HG03439 (cell line): ENCODE measurements around the gene KIAA0040.

Source experiments
- ATAC-seq: cut with Tn5 transposase; IDR thresholded peaks from one replicate; pipeline ENCODE4 v1.9.1; 2021; ENCODE audit warnings: mild to moderate bottlenecking, moderate library complexity; ENCODE audit not compliant: unreplicated experiment

The KIAA0040 gene

DNA sequence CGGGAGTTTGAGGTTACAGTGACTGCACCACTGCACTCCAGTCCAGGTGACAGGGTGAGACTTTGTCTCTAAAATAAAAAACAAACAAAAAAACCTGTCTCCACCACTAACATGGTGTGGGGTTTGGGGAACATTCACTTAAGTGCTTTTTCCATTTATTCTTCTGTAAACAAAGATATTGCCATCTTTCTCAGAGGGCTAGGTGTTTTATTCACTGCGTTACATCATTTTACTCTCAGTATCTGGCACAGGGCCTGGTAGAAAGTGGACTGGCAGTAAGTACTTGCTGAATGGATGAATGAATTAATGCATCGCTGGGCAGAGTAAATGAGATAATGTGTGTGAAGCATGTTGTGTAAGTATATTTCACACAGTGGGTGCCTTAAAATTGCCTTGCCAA is 20.1 kb downstream of the KIAA0040 start:
- ATAC-seq, result no peak

DNA sequence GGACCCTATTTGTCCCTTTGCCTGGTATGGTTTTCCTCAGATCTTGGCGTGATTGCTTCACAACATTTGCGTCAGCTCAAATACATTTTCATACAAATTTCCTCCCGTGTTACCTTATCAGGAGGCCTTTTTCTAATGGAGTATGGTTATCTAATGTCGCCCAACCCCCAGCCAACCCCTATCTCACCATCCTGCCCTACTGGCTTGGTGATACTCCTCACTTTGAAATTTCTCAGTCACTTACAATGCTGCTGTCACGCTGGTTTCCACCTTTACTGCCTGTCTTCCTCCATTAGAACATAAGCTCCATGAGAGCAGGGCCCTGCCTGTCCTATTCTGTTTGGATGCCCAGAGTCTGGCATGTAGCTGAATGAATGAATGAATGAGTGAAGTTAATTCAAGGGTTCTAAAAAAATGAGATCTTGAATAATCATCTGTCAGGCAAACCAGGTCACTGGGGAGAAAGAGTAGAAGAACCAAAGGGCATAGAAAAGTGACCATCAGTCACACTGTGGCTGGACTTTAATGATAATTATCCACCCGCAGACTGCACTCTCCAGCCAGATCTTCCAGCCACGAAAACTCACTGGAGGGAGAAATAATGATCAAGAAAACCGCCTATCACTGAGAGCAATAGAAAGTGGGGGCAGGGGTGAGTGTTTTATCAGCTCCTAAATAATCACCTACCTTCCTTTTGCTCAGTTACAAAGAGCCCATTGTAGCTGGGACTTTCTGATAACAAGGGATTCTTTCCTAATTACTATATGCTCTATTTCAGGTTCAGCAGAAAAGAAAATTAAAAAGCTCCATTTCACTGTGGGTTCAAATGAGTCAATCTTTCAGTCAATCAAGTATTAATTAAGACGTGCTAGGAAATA is 21.3 kb downstream of the KIAA0040 start:
- ATAC-seq, result no peak

DNA sequence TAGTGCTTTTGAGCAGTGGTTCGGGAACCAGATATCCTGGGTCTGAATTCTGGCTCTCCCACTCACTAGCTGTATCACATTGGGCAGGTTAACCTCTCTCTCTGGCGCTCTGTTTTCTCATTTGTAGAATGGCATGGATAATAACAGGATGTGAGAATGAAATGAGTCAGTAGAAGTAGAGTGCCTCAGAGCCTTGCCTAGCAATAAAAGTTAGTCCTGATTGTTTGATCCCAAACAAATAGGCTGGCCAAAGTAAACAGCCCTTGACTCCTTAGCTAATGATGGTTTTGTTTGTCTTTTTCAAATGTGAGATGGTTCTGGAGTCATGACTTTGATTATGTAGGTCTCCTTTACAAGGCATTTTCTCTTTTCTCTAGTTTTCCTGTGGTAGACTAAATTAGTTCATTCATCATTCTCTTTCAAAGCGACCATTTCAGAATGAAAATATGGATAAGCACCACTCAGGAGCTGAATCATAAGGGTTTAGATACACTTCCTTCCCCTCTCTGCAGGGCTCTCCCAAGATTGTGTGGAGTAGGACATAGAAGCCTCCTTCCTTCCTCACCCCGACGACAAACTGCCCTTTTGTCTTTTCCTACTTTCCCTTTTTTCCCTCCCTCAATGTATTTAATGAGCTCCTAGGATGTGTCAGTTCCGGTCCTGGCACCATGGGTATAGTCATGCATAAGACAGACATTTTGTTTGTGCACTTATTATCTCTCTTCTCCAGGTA is 23.1 kb downstream of the KIAA0040 start:
- no peak for ATAC-seq

DNA sequence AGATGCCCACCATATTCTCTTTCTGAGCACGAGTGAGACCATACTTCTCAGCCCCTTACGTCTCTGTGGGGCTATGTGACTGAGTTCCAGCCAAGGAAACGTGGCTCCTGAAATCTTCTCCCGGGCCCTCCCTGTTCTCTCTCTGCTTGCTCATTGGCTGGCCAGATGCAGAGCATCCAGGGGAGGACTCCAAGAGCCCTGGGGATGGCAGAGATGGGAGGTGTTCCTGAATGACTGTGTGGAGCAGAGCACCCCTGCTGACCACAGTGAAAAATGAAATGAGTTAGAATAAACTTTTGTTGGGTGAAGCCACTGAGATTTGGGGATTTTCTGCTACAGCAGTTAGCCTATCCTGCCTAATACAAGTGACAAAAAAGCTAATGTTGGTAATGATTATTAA is 23.8 kb downstream of the KIAA0040 start:
- ATAC-seq, result no peak

DNA sequence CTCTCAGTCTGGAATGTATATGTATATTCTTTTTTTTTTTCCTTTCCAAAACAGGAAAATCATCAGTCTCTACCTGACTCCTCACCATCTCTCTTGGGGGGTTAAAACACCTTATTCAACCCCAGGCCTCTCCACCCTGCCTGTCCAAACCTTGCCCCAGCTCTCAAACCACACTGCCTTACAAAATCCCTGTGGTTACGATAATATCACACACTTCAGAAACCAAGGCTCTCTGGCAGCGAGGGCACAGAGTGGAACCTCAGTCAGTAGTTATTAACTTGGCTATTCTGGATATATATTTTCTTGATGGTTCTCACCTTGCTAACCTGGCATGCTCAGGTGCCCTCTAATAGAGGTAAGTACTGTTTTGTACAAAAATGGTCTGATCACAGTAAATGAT is 24.7 kb downstream of the KIAA0040 start:
- ATAC-seq, result no peak

DNA sequence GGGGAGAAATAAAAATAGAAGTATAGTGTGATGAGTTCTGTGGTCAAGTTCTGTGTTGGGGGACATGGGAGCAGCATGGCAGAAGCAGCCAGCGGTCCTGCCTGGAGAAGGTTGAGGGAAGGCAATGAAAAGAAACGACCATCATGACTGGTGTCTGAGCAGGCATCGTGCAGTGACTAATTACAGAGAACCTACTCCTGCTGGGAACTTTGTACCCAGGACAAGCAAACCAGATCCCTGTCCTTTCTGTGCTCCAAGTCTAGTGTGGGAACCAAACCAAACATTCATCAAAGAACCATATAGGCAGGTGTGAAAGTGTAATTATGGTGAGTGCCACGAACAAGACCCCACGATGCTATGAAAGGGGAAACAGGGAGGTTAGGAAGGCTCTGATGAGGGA is 25.8 kb downstream of the KIAA0040 start:
- ATAC-seq, result no peak

DNA sequence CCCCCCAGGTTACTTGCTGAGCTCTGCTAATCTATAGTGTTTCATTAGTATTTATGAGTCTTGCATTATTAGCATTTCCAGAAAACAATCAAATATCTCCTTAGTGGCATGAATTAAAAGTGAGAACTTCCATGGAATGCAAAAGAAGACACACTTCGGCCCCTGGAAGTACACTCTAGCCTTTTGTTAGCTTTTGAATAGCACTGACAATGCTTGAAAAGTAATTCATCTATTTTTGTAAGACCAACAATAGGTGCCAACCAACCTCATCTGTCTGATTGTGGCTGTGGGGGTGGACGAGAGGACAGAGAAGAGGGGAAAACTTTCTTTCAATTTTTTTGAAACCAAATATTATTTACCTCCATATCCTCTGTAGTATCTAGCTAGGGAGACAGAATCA is 27.8 kb downstream of the KIAA0040 start:
- no peak for ATAC-seq

DNA sequence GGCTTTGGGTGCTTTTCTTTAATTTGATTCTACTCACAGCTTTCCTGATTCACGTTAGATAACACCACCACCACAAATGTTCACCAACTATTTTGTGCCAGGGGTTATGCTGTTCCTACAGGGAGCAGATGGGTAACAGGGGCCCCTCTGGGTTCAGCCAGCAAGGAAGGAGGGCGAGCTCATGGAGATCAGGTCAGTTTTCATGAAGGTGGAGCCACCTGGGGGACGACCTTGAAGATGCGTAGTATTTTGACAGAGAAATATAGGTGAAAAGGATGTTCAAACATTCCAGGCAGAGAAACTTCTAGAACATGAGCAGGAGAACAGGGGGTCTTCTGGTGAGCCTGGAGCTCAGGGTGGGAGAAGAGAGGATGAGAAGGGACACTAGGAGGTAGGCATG is 28.9 kb downstream of the KIAA0040 start:
- no peak for ATAC-seq

DNA sequence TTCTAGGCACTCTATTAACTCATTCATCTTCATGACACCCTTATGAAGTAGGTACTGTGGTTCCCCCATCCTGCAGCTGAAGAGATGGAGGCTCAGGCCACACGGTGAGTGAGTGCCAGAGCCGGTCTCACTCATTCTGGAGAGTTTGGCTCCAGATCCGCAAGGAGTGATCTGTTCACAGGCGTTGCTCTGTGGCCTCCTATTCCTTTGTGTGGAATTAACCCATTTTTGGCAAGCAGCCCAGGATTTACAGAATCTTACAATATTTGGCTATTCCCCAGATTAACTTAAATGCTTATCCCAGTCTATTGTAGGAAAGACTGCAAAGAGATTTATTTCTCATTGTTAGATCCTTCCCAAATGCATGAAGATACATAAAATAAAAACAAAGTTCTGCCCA is 29.6 kb downstream of the KIAA0040 start:
- no peak for ATAC-seq

DNA sequence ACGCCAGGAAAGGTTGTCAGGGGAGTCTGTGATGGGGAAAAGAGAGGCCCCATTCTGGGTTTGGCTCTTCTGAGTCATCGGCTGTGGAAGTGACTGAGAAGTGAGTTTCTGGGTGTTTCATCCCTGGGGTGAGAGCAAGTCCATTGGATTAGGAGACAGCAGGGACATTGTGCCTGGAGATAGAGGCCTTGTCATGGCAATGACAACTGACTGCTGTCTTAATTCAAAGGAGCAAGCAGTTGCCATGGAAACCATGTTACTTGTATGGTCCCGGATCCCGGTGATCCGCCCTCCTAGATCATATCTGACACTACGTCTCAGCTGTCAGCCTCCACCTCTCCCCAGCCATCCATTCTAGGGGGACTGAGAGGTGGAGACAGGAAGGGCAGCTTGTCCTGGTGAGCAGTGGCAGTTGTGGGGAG is 34.4 kb downstream of the KIAA0040 start:
- ATAC-seq, result no peak

DNA sequence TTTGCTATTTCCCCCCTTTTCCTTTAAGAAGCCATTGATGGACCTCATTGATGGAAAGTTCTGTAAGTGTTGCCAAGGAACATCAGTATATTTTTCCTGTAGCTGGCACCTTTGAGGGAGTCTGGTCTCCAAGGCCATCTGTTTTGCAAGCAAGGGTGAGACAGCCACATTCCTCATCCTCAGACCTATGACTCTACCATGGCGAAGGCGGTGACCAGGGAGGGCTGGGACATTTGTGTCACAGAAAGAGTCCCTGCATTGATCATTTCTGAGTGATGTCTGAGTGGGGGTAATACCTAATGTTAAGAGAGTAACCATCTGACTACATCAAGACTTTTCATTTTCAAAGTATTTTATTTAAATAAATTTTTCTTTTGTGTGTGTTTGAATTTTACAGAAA is 35.4 kb downstream of the KIAA0040 start:
- no peak for ATAC-seq

DNA sequence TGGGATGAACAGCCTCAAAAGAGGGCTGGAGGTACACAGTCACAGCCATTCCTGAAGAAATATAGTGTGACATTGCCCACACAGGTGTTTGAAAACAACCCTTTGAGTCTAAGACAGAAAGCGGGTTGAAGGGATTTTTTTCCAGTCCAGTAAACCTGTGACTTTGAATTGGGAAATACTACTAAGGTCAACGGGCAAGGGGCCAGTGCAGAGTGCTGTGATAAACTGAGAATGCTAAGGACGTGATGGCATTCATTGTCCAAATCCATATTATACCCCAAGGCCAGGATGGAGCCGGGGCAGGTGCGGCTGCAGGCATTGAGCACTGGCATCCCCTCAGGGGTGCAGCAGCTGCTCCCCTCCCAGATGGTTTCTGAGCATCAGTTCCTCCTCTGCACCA is 36.6 kb downstream of the KIAA0040 start:
- no peak for ATAC-seq

DNA sequence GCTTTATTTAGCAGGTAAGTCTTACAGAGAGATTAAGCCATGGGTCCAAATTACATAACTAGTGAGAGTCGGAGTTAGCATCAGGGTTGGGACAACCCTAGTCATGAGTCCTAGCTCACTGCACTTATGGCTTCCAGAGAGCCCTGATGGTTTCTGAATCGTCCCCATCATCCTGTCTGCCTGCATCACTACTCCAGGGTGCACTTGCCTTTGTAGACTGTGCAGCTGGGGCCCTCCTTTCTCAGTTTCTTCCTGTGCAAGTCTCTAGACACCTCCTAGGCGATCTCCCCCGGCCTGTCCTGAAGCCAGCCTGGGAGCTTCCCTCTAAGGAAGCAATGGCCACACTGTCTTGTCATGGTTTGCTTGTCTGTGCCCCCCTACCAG is 37.1 kb downstream of the KIAA0040 start:
- ATAC-seq, result no peak

DNA sequence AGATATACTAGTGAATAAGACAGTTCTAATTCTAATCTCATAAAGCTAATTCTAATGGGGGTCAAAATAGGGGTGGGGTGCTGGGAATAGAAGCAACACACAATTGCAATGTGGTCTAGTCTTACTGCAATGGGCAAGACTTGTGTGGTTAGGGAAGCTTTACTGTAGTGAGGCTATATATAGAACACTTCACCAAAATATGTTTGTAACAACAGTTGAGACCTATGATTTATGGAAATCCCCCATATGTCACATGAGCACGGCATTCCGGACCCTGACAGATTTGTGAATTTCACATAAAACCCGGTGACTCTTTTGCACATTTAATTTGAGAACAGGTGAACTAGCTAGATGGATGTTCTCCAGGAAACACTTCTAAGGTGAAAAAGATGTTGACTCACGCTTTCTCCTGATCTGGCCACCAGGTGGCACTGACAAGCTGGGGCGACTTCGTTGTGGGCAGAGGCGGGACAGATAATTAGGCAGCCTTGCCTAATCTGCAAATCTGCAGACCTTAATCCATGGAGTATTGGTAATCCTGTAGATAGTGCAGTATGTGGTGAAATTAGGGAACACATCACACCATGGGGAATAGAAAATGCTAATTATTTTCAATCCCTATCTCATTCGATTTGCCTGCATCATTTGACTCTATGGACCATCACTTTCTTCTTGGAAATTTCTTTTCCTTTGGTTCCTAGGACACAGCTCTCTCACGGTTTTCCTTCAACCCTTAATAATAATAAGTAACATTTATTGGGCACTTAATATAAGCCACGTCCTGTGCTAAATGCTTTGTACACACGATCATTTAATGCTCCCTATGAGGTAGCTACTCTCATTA is 37.7 kb downstream of the KIAA0040 start:
- ATAC-seq, result peak; percentile 49

DNA sequence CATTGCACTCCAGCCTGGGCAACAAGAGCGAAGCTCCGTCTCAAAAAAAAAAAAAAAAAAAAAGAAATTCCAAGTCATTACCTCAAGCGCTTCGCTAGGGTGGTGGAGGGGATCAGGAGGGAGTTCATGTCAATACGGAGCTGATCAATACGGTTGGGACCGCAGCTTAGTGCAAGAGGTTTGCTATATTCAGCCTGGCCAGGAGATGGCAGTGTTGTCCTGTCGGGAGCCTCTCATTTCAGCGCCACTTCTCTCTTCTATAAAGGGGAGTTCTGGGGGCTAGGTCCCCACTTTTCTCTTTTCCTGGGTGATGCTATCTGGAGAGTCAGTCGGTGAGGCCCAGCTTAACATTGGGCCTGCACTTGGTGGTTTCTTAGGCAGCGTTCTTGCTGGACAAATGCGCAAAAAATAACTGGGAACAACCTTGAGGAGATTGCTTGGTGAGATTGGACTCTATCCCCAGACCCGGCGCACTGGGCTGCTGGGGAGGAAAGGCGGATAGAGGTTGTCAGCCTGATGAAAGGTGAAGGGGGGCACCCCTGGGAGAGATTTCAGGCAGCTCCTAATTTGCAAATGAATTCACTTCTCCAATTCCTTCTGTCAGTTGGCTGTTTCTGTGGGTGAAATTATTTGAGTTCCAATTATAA is 40.4 kb downstream of the KIAA0040 start:
- no peak for ATAC-seq

DNA sequence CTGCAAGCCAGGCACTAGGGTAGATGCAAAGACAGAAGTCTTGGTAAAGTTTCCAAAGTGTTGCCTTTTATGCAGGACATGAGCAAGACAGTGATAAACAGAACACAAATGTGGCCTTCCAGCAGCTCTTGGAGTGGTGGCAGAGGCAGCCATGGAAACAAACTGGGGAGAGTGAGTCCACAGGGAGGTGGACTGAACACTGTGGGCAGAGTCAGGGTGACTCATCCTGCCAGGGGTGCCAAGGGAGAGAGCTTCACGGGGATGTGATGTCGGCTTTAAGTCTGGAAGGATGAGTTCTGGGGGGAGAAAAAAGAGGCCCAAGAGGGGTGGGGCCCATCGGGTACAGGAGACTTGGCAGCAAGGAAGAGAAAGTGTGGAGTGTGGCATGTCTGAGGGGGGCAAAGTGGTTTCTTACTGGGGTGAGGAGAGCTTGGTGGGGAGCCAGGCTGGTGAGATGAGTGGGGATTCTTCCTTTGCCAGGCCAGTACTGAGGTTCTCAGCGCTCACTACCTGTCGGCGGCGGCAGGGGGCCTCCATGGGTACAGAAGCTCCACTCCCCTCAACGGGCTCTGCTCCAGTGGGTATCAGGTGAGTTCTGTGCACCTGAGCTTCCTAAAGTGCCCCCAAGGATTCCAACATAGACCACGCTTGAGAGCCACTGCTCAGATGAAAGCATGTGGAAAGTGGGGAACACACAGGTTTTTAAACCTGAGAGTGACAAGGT is 41.8 kb downstream of the KIAA0040 start:
- no peak for ATAC-seq

DNA sequence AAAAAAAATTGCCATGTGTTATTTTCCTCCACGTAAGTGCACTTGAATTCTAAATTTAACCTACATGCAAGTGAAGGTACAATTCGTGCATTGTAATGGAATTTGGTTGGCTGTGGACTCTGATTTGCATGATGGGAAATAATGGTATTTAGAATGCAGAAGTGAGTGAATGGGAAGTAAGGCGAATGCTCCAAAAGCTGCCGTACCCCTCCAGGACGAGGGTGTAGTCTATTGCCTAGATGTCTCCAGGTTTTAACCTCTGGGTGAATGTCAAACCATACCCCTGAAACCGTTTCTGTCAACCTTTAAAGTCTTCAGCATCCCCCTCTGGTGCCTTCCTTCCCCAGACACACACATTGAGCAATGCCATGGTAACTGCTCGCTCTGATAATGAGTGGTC is 44.5 kb downstream of the KIAA0040 start:
- no peak for ATAC-seq

DNA sequence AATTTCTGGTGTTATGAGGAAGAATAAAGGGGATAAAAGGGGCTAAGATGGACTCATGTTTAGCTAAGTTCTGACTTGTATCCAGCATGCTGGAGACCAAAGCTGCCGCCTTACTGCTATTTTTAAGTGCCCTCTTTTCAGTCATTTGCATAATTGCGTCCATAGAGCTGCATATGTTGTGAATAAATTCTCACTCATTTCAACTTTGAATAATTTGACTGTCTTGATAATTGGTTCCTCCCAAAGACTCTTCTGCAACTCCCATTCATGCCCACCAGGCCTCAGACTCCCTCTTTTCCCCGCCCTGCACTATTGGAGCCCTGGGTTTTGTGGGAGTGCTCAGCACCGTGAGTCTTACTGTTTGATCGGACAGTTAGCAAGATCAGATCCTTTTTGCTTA is 45.0 kb downstream of the KIAA0040 start:
- no peak for ATAC-seq

DNA sequence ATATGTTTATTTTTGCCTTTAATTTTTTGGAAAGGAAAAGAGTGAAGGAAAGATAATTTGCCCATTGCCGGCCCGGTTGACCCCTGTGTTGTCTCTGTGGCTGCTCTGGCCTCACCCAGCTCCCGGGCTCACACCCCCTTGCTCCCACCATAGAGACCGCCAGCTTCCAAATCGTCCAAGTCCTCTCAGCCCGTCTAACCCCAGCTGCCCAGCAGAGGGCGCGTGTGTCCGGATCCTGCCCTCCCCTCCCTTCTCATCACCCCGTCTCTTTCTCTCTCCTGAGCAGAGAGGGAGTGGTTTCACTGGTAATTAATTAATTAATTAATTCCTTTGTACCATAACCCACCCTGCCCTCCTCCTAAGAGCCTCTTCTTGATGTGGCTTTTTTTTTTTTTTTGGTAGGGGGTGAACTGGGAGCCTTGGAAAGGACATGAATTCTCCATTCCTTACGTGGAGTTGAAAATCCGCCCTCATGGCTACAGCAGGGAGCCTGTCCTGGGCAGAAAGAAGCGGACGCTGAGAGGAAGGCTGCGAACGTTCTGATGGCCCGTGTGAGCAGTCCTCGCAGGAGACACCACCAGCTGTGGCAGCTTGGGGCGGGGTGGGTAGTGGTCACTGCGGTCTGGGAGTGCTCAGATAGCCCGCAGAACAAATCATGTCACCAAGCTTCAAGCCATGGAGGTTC is 45.9 kb downstream of the KIAA0040 start:
- no peak for ATAC-seq
